H1 (cell line): Measurements from ENCODE around the gene ITM2B. TPM values are rescaled to one million over a fixed set of nuclear protein-coding genes. Genes with fewer than 3 reads are reported as not detected.

ENCODE experiments used
- RAD21 ChIP-seq, 2 experiments: IDR thresholded peaks in 1 of 2; conservative IDR thresholded peaks in 1 of 2; 2 replicates each; pipeline ENCODE4 v1.6.1; 2011; ENCODE audit warnings: low read depth in 2 of 2, low read length in 2 of 2, improper control_type of control experiment in 1 of 2, inconsistent platforms in 1 of 2, mild to moderate bottlenecking in 1 of 2, moderate library complexity in 1 of 2
- polyA plus RNA-seq, 7 experiments: library from polyadenylated mRNA; depleted of rRNA in 3 of 7; stranded (reverse) in 5 of 7; unstranded in 2 of 7; fragments of >200 nt in 5 of 7; fragments of 200-250 nt in 2 of 7; gene quantifications; 1 replicate in 5 of 7; 2 replicates in 1 of 7; 4 replicates in 1 of 7; pipeline versions ENCODE4 v1.2.1 to v1.2.3, GENCODE V29; 2011 to 2013; ENCODE audit warnings: missing spikeins in 2 of 7, mixed read lengths in 2 of 7
- total RNA-seq: library from RNA; stranded (reverse); fragmentation: NEBNext Ultra II Directional; extraction: Animal tissue kit (Norgen Biotek cat#: 25700); gene quantifications from 2 replicates; pipeline ENCODE4 v1.2.1, GENCODE V29; 2021

Gene ITM2B
- total and polyA plus RNA-seq, 2 of the 8 experiments (the other 6 are each of a cell fraction or from before 2014, with no cell fraction given), result 132 to 184 TPM

DNA sequence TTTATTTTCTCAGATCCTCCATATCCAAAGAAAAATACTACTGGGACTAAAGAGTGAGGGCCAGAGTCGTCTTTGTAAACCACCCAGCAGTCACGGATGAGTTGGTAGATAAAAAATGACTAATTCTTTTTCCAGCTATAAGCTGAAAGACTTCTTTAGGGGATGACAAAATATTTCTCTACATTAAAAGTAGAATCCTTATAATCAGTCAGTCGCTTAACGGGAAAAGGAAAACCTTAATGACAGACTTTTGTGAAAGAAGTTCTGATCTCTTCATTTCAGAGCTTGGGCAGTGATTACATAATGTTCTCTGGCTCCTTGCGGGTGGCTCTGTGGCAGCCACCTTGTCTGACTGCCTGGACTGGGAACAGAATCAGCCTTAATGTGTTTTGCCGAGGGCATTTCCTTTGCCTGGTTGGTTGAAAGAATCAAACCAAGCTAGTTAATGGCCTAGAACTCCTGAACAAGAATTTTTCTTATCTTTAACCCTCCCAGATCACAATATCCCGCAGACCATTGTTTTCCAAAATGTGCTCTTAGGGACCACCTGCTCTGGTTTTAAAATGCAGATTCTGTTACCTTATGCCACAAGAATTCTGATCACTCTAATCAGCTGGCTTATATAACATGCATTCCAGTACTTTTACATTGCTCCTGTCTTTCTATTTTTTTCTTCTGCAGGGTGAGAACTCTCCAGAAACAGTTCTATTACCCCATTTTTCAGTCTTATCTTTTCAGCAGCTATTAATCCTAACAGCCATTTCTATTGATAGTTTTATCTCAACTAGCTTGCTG lies 2.5 kb downstream of the ITM2B start (continued):
- TF ChIP-seq RAD21 (IDR thresholded peaks at IDR 0.05 in 1 of 2, conservative IDR thresholded peaks at IDR 0.05 in 1 of 2; ENCODE audit: low read depth in 2 of 2, low read length in 2 of 2), result no peak
